Kidney (tissue), 11 donors: ENCODE data around the gene TYW1B. TPM values are rescaled to one million over a fixed set of nuclear protein-coding genes. Genes with fewer than 3 reads are reported as not detected.
"Not testable (repeated sequence)": the region's sequence is repeated elsewhere in the genome, so short reads cannot be mapped to it uniquely, and the experiment has no call there.

Experiments
- DNase-seq, 5 donors: peaks; one replicate each; pipeline ENCODE4 v3.0.0-alpha.2; 2013 to 2020
- FAIRE-seq: peaks from 2 replicates; lab custom pipeline; 2012; peaks lifted over from hg19 to GRCh38; lab: Jason Lieb, UNC
- H3K27ac ChIP-seq, 2 donors: one replicate each; pipeline ENCODE4 v1.7.0; 2013; ENCODE audit warnings: low read depth in 2 of 2, low read length in 2 of 2, inconsistent platforms in 1 of 2
- H3K27me3 ChIP-seq: one replicate; pipeline ENCODE4 v1.7.1; 2013; ENCODE audit warnings: low read length, inconsistent platforms; ENCODE audit not compliant: control insufficient read depth, insufficient read depth
- H3K36me3 ChIP-seq, 3 donors: one replicate each; pipeline versions ENCODE4 v1.7.0 to v1.7.1; 2013; ENCODE audit warnings: low read length in 3 of 3, control low read depth in 1 of 3, inconsistent platforms in 1 of 3; ENCODE audit not compliant: insufficient read depth in 3 of 3, control insufficient read depth in 2 of 3
- H3K4me1 ChIP-seq, 3 donors: one replicate each; pipeline versions ENCODE4 v1.7.0 to v1.7.1; 2013; ENCODE audit warnings: low read length in 3 of 3, inconsistent platforms in 1 of 3, low read depth in 1 of 3; ENCODE audit not compliant: control insufficient read depth in 2 of 3, insufficient read depth in 2 of 3
- H3K4me3 ChIP-seq, 3 donors: one replicate each; pipeline versions ENCODE4 v1.7.0 to v1.8.1; 2013; ENCODE audit warnings: low read length in 3 of 3, control low read depth in 1 of 3, inconsistent platforms in 1 of 3
- H3K9ac ChIP-seq, 3 donors: one replicate each; pipeline versions ENCODE4 v1.7.0 to v1.7.1; 2013; ENCODE audit warnings: low read length in 3 of 3, control low read depth in 1 of 3, inconsistent platforms in 1 of 3
- H3K9me3 ChIP-seq, 3 donors: one replicate each; pipeline versions ENCODE4 v1.7.0 to v1.7.1; 2013; ENCODE audit warnings: low read length in 3 of 3, control low read depth in 1 of 3, inconsistent platforms in 1 of 3; ENCODE audit not compliant: control insufficient read depth in 2 of 3, insufficient read depth in 1 of 3
- intact Hi-C: fragments of 100-400 bp; cut with DNase I; formaldehyde crosslinking; loops from one replicate; pipeline ENCODE4 v1.11.1; 2022
- polyA plus RNA-seq: library from polyadenylated mRNA; stranded (reverse); fragments of 350-450 nt; fragmentation: Illumina TruSeq; extraction: RNeasy Lipid Tissue Mini Kit (QIAGEN cat#74804); gene quantifications from one replicate; pipeline ENCODE4 v1.2.3, GENCODE V29; 2014; ENCODE audit warnings: low read depth, low replicate concordance; ENCODE audit not compliant: insufficient read depth
- total RNA-seq: library from RNA; stranded (reverse); fragmentation: NEBNext Ultra II Directional; extraction: Animal tissue kit (Norgen Biotek cat#: 25700); gene quantifications from one replicate; pipeline ENCODE4 v1.2.1, GENCODE V29; 2021
- donor health status: control.
- donor health status: control.
- donor health status: DM: yes; HTN: yes; CAD: no.
- donor health status: Normal renal cell carcinoma (clear cell type).

Gene TYW1B
- total and polyA plus RNA-seq, 2 donors from 2014 or later = 2.9 to 3.2 TPM

- DNase-seq, FAIRE-seq, intact Hi-C loops, H3K36me3 ChIP-seq, H3K27me3 ChIP-seq, H3K4me3 ChIP-seq, H3K4me1 ChIP-seq, H3K9me3 ChIP-seq, H3K9ac ChIP-seq, H3K27ac ChIP-seq: not testable (repeated sequence)
Measured at GRCh38 chr7:72730815-72731214, 97.2 kb downstream of the TYW1B start.

- intact Hi-C loops, DNase-seq, FAIRE-seq, H3K4me1 ChIP-seq, H3K9me3 ChIP-seq, H3K4me3 ChIP-seq, H3K36me3 ChIP-seq, H3K27me3 ChIP-seq, H3K9ac ChIP-seq, H3K27ac ChIP-seq: not testable (repeated sequence)
Measured at GRCh38 chr7:72730384-72730783, 97.6 kb downstream of the TYW1B start.

- H3K36me3 ChIP-seq, H3K4me3 ChIP-seq, DNase-seq, FAIRE-seq, intact Hi-C loops, H3K27ac ChIP-seq, H3K4me1 ChIP-seq, H3K9me3 ChIP-seq, H3K9ac ChIP-seq, H3K27me3 ChIP-seq: not testable (repeated sequence)
Measured at GRCh38 chr7:72729130-72729529, 98.9 kb downstream of the TYW1B start.

GRCh38 chr7:72722694-72723093 lies 105.3 kb downstream of the TYW1B start:
- intact Hi-C loops, H3K36me3 ChIP-seq, H3K27me3 ChIP-seq, H3K27ac ChIP-seq, FAIRE-seq, H3K4me3 ChIP-seq, H3K9me3 ChIP-seq, H3K4me1 ChIP-seq, H3K9ac ChIP-seq: not testable (repeated sequence)
- DNase-seq = peak in 3 of 5 donors; percentile 7 to 26 (median 9)

GRCh38 chr7:72720890-72721289 lies 107.1 kb downstream of the TYW1B start:
- intact Hi-C loops = not testable (repeated sequence)

GRCh38 chr7:72717252-72717774 lies 110.7 kb downstream of the TYW1B start:
- H3K4me1 ChIP-seq, H3K27ac ChIP-seq, DNase-seq, FAIRE-seq, intact Hi-C loops, H3K4me3 ChIP-seq, H3K36me3 ChIP-seq, H3K27me3 ChIP-seq, H3K9me3 ChIP-seq, H3K9ac ChIP-seq: not testable (repeated sequence)

More at GRCh38 chr7:72720890-72721289, 107.1 kb downstream of the TYW1B start:
- not testable (repeated sequence) for H3K36me3 ChIP-seq, DNase-seq, H3K9me3 ChIP-seq, H3K27ac ChIP-seq, H3K9ac ChIP-seq, H3K4me3 ChIP-seq, H3K4me1 ChIP-seq, H3K27me3 ChIP-seq, FAIRE-seq

- H3K9me3 ChIP-seq, intact Hi-C loops, DNase-seq, H3K27ac ChIP-seq, H3K4me1 ChIP-seq, H3K27me3 ChIP-seq, H3K36me3 ChIP-seq, H3K9ac ChIP-seq, H3K4me3 ChIP-seq, FAIRE-seq: not testable (repeated sequence)
Measured at GRCh38 chr7:72711927-72712326, 116.1 kb downstream of the TYW1B start.
